HG02798 (cell line): ENCODE data around the gene MYO1A.
"Not testable (repeated sequence)": the region's sequence is repeated elsewhere in the genome, so short reads cannot be mapped to it uniquely, and the experiment has no call there.

Source experiments
- ATAC-seq: cut with Tn5 transposase; IDR thresholded peaks from one replicate; pipeline ENCODE4 v1.9.1; 2021; ENCODE audit warnings: mild to moderate bottlenecking; ENCODE audit not compliant: unreplicated experiment, poor library complexity

Gene MYO1A

DNA sequence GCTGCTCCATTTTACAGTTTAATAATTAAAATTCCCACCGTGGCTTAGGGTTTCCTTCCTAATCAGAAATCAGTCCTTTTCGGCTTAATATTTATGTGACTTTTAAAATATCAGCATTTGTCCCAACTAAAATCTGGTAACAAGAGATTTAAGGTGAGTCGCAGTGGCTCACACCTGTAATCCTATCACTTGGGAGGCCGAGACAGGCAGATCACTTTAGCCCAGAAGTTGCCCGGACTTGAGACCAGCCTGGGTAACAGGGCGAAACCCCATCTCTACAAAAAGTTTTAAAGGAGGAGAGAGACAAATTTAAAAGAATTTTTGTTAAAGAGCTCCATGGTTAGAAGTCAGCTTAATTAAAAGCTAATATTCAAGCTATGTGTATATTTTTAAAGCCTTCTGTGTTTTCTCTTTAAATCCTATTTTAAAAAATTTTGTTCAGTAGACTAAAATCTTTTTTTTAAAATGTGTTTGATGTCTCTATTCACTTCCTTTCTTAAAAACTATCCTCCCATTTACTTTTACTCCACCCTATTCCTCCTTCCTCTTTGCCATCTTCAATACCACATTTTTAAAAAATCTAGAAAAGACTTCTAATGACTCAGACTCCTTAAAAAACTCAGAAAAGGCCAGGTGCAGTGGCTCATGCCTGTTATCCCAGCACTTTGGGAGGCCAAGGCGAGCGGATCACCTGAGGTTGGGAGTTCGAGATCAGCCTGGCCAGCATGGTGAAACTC lies 29.8 kb downstream of the MYO1A start:
- ATAC-seq = no peak

DNA sequence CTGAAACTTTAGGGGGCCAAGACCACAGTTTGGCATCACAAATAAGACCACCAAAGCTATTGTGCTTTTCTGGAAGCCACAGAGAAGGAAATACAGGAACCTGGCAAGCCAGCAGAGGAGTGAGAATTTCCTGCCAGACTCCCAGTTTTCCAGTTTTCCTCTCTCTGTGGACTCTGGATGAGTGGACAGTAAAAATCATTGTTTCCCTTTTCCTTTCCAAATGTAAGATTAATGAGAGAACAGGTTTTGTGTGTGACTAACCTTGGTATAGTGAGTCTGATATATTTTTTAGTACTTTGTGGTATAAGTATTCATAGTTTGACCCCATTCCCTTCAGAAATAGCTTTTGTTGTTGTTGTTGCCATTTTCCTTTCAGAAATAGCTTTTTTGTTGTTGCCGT lies 31.0 kb downstream of the MYO1A start:
- no peak for ATAC-seq

DNA sequence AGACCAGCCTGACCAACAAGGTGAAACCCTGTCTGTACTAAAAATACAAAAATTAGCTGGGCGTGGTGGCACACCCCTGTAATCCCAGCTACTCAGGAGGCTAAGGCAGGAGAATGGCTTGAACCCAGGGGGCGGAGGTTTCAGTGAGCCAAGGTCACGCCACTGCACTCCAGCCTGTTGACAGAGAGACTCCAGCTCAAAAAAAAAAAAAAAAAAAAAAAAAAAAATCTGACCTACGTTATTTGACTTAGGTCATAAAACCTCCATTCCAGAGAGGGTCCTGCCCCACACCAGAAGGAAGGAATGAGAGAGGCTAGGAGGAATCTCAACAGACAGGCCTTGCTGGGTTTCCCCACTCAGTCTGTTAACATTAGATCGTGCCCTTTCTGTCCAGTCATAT lies 31.6 kb downstream of the MYO1A start:
- ATAC-seq = not testable (repeated sequence)

DNA sequence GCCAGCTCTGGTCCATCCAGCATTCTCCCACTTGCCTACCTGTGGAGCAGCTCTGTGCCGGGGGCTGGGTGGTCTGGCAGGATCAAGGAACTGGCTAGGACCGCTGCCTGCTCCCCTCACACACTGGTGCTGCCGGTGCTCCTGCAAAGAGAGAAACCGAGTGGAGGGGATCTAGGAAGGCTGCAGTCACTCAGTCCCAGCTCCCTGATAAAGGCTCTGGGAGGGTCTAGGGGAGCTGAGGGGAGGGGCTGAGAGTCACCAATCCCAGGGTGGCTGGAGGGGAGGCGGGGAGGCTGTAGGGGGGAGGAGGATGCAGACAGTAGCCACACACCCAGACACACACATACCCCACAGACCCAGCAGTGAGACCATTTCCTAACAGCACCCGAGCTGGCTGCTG lies 33.6 kb downstream of the MYO1A start, which contains the start of gene TAC3:
Gene TAC3, minus strand, starts transcription at position 182 of the 400 bp plus-strand sequence. CDS start 732 bp downstream, outside the sequence.
- no peak for ATAC-seq

DNA sequence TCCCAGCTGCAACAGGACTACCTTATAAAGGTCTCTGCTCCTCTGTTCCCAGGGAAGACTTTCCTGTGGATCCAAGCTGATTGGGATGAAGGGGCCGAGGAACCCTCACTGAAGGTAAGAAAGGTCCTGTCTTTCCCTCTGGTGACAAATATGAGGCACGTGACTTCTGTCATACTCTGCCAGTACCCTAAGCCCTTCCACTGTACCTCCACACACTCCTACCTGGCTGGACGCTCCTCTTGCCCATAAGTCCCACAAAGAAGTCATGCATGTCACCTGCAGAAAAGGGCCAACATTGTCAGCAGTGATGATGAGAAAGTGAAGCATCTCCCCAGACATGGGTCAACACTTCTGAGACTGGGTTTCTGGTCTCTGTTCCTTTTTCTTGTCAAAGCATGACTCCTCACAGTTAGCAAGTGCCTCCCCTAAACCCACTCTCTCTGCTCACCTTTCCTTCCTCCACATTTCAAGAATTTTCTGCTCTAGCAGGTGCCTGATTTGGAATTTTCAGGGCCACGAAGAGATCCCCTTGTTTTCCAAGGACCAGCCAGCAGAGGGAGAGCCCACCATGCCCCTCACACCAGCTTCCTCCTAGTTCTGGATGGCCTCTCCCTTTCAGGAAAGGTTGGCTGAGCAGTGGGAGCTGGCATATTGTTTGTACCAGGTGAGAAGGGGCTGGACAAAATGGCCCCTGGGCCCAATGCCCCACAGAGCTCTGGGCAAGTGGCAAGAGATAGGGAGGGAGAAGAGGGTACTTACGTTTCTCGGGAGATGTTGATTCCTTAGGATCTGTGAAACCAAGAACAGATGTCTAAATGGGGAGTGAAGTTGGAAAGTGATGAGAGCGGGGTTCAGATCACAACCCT lies 37.1 kb downstream of the MYO1A start:
- peak; percentile 72 for ATAC-seq

DNA sequence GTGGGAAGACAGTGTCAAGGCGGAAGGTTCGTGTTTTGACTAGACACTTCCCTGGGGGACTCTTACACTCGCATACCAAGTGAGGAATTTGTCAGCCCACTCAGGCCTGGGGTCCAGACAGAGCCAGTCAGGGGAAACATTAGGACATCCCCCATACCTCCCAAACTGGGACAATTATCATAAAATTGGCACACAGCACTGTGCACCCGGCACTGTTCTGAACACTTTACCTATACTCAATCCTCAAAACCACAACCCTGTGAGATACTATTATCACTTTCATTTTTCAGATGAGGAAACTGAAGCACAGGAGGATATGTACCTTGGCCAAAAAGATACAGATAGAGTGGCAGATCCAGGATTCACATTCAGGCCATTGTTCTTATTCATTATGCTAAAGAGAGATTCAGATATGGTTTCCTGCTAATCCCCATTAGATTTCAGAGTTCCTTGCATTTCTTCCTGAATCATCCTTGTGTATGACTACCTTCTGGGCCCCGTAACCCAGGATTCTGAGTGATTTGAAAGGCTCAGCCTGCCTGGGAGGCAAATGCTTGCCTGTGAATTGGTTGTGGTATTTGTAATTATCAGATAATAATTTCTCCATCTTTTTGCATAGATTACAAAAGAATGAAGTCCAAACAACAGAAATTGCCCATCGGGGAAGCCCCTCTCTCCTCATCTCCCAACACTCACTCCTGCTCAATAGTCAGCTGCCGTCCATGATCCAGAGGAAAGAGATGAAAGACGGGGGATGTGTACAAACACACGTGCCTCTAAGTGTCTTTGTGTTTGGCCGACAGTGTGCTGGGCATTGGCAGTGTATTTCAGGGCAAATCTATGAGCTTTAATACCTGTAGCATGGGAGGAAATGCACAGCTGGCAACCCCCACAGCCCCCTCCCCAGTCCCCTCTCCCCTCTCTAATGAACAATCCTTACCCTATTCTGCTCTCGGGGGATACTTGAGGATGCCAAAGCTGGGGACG lies 38.2 kb downstream of the MYO1A start:
- no peak for ATAC-seq

DNA sequence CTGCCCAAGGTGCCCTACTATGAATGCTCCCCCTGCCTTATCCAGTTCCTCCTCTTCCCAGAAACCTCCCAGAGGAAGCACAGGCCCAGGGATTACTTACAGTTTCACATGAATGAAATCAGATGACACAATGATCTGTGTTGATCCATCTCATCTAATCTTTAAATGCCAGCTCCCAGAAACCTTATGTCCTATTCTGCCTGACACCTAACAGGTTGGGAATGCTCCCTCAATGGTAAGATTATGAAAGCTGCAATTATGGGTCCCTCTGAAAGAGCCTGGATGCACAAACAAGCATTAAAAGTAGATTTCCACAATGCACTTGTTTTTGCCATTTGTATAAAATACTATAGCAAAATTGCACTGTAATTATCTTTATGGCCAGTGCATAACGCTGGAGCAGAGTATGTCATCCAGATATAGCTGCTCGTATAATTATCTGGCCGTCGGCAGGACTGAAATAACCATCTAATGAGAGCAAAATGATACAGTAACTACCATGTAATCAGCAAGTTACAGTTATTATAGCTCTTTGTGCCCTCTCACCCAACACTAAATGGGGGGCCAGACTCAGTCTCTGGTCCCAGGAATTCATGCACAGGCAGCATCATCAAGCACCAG lies 39.2 kb downstream of the MYO1A start:
- no peak for ATAC-seq

DNA sequence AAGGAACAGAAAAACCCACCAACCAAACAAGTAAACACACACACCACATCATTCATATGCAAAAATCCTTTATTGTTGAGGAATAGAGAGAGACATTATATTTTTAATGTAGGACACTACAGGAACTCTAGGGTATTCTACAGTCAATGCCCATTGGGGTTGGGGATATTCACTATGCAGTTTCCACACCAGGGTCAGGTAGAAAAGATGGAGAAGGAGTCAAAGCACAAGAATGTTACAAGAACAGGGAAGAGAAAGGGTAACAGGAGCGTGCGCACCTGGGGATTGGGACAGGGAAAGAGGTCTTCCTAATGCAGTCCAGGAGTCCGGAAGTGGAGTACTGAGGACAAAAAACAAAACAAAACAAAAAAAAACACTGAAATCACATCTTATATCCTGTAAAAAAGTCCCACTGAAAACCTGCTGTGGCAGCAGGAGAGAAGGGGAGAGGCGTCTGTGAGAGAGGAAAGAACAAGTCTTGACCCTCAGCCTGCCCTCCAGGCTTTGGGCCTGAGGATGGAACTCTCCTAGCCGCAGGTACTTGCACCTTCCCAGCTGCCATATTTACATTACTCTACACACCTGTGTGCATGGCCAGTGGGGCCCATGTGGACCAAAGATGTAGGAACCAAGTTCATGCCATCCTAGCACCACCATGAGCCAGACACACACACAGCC lies 39.8 kb downstream of the MYO1A start:
- ATAC-seq = no peak

DNA sequence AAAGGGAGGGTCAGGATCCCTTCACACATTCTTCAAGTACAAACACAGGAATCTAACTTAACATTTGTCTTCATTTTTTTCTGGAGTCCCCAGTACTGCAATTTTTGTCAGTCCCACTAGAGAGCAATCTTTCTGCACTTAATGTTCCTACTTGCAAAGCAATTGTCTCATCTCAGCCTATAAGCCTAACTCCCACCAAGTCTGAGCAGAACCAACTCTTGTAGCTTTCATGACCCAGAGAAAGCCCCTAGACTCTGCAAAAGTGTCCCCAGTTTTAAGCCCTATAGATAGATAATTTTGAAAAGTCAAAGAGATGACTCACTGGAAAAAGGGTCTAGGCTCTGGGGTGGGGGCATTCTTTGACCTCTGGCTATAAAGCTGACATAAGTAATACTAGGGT lies 41.8 kb downstream of the MYO1A start:
- no peak for ATAC-seq

DNA sequence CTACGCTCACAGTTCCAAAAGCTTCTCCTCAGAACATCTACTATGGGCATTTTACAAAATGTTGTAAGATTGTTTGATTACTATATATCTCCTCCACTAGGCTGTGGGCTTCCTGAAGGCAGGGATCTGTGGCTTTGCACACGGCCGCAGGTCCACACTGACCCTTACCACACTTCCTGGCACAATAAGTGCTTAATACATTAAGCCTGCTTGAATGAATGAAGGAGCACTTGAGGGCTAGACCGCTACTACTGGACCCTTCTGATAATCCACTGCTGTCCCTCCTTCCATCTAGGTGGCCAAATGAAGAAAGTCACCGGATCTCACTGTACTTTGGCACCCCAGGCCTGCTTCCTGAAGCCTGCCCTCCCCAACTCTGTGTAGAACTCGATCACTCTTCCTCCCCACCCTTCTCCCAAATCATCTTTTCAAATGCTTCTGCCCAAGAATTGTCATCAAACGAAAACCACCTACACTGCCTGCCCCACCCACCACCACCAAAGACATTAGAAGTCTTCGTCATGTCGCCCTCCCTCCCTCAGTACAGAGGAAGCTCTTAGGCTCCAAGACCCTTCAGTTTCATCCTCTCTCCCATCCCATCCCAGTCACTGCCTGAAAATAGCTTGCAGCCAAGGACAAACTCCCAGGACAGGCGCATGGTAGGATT lies 43.0 kb downstream of the MYO1A start:
- ATAC-seq = no peak

DNA sequence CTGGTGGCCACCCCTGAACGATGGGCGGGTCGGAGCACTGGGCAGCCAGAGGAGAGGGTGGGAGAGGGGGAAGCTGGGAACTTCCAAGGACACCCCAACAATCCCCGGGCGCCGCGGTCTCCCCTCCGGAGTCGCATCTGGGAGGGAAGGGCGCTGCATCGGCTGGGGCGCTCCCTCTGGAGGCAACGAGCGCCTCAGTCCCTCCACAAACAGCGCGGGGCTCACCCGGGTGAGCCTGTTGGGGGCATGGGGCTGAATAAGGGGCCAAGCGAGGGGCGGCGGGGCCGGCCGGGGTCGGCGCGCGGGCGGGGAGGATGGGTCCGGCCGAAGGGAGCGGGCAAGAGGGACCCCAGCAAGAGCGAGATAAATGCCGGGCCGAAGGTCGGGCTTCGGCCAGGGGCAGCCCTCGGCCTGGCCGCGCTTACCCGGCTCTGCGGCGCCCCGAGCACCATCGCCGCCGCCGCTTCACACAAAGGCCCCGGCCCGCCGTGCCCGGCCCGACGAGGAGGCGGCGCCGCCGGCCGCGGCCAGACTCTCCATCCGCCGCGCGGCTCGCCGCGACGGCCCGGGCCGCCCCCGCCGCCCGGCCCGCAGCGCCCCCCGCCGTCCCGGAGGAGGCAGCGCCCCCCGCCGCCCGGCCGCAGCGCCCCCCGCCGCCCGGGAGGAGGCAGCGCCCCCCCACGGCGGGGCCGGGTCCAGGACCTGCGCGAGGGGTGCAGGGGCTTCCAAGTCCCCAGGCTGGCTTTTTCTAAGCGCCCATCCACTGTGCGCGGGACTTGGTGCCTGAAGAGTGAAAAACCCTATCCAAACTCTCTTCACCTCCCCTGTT lies 43.7 kb downstream of the MYO1A start, which contains the start of gene ZBTB39:
Gene ZBTB39, minus strand, starts transcription at position 567 of the 829 bp plus-strand sequence. CDS start 1,629 bp downstream, outside the sequence.
- ATAC-seq = peak; percentile 78

DNA sequence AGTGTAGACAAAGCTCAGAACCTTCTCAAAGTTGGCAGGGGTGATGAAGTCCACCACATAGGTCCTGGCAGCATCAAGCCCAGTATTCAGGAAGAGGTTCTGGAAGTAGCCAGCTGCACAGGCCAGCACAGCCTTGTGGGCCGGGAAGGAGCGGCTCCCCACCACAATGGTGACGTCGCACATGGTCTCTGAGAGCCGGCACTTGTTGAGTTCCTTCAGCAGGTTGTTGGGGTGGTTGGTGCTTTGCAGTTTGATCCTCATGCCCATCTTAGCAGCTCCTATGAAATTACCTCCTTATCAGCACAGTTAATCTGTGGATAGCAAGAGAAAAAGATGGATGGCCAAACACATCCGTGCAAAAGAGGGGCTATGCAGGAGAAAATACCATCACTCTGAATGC lies 45.3 kb downstream of the MYO1A start:
- ATAC-seq = no peak

DNA sequence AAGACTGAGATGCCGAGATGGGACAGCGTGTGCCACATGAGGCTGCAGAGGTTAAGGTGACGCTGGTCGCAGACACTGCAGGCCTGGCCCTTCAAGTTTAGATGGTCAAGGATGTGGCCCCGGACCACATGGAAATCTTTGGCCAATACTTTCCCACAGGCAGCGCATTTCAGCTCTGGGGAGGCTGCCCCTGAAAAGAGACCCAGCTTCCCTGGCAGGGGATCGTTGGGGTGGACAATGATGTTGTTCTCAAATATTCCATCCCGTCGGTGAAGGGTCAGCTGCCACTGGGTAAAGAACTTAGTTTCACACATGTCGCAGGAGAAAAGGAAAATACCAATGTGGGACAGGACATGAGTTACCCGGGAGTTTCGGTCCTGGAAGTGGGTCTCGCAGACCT lies 46.5 kb downstream of the MYO1A start:
- no peak for ATAC-seq

DNA sequence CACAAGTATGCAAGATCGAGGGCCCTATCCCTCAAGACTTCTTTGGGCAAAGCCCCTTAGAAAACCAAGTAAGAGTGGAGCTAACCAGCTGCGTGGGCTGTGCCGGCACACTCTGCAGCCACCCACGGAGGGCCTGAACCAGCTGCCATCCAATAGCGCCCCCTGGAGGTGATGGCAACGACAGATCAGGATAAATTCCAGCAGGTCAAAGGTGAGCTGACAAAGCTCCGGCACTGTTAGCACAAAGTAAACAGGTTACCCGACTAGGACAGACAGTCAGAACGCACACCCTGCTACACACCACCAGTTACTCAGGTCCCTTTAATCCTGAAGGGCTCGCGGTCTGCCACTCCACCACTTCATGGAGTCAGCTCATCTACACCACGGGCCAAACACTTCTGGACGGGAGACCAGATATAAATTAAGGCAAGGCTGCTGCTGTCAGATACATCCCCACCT lies 48.5 kb downstream of the MYO1A start:
- ATAC-seq = no peak

DNA sequence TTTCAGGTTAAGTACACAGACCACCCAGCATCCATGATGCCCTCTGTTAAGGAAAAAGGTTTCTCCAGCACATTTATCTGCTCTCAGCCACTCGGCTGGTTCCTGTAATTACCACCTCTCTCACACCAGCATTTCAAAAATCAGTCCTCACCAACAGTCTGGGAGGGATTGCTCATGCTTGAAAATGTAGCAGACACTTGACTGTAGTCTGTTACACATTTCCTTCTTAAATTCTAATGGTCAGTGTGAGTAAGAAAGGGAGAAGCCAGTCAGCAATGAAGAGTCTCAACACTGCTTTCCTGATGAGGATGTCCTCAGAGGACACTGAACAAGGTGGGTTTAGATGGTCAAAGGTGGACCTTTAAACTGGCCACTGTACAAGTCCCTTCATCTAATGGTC lies 49.5 kb downstream of the MYO1A start:
- no peak for ATAC-seq

DNA sequence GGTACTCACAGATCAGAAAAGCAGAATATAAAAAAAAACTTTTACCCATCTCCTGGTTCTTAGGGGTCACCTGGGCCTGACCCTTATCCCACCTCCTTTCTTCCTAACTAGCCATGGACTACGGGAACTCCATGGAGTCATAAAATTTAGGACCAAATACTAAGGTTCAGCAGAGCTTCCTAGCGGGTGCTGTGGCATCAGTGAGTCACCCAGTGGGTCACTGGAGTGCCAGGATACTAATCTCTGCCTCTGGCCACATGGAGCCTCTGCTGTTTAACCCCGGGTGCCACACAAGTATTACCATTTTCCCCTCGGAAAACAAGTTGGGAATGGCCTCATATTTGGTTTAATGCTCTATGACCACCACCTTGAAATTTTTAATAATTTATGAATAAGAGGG lies 50.5 kb downstream of the MYO1A start:
- no peak for ATAC-seq

DNA sequence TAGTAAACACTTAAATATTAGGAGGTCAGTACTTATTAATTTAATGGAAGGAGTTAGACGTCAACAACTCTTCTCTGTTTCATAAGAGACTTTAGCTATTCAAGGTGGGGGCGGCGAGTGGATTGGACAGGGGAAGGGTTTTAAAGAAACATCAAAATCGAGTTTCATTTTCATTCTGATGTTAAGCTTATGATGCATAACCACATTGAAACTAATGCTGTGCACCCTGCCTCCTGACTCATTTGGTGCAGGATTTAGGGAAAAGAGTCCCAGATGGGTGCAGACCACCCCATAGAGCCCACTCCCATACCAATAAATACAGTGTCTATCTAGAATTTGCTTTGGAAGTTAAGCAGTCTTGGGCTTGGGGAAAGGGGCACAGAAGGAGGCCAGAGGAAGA lies 50.9 kb downstream of the MYO1A start:
- peak; percentile 84 for ATAC-seq

DNA sequence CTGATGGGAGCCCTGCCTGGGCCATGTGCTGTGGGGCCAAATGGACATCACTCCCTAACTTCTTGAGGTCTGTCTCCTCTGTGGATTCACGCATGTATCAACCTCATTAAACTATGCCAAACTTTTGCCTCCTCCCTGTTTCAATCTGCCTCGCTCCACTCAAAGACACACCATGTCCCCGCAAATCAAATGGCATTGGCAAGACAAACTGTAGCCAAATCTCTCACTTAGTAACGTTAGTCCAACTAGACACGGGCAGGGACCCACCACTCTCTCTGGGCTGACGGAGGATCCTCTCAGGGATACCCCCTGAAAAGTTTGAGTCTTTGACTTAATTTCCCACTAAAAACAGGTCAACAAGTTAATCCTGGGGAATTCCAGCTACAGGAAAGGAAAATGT lies 51.6 kb downstream of the MYO1A start:
- ATAC-seq = no peak
